ENCODE measurements around the gene ODF2.

GRCh38 chr9:128473104-128473503, 17.3 kb downstream of the ODF2 start:
- TF ChIP-seq CTCF (conservative IDR thresholded peaks at IDR 0.05; ENCODE audit: low read depth, low read length): no peak
- TF ChIP-seq EZH2phosphoT487 (IDR thresholded peaks at IDR 0.05; ENCODE audit: borderline replicate concordance, low read length): no peak
- TF ChIP-seq EZH2 (IDR thresholded peaks at IDR 0.05; ENCODE audit: low read length, unreplicated experiment): no peak

Measured in PC-3 (cell line).